Pulmonary artery endothelial cell (primary cell): ENCODE results near the gene NCOA6. TPM values are rescaled to one million over a fixed set of nuclear protein-coding genes. Genes with fewer than 3 reads are reported as not detected.
"Not testable (repeated sequence)": the region's sequence is repeated elsewhere in the genome, so short reads cannot be mapped to it uniquely, and the experiment has no call there.

Experiments used
- DNase-seq: peaks from one replicate; pipeline ENCODE4 v3.0.0-alpha.2; 2011; ENCODE audit warnings: low read depth, low spot score
- total RNA-seq: library from RNA; depleted of rRNA; stranded (reverse); fragments of >200 nt; gene quantifications from 2 replicates; pipeline ENCODE4 v1.2.3, GENCODE V29; 2014

The NCOA6 gene
- total RNA-seq, 1 donor from 2014 or later = 5.3 TPM

- no peak for DNase-seq
These were observed 50.6 kb downstream of the NCOA6 start for GRCh38 chr20:34774886-34775285.

GRCh38 chr20:34774449-34774848 lies 51.0 kb downstream of the NCOA6 start:
- DNase-seq = no peak

- no peak for DNase-seq
These were observed 51.7 kb downstream of the NCOA6 start for GRCh38 chr20:34773726-34774125.

- no peak for DNase-seq
These were observed 53.0 kb downstream of the NCOA6 start for GRCh38 chr20:34772437-34772836.

- DNase-seq = no peak
These were observed 53.8 kb downstream of the NCOA6 start for GRCh38 chr20:34771680-34772081.

- no peak for DNase-seq
These were observed 57.4 kb downstream of the NCOA6 start for GRCh38 chr20:34768096-34768495.

GRCh38 chr20:34762031-34762555 lies 63.4 kb downstream of the NCOA6 start:
- no peak for DNase-seq

GRCh38 chr20:34755367-34755766 lies 70.1 kb downstream of the NCOA6 start:
- DNase-seq = no peak

GRCh38 chr20:34754611-34755010 lies 70.8 kb downstream of the NCOA6 start:
- no peak for DNase-seq

- DNase-seq = no peak
These were observed 71.6 kb downstream of the NCOA6 start for GRCh38 chr20:34753706-34754461.

GRCh38 chr20:34751453-34751852 lies 74.0 kb downstream of the NCOA6 start:
- no peak for DNase-seq

- DNase-seq = no peak
These were observed 75.0 kb downstream of the NCOA6 start for GRCh38 chr20:34750484-34750883.

- DNase-seq = no peak
These were observed 76.7 kb downstream of the NCOA6 start for GRCh38 chr20:34748709-34749108.

GRCh38 chr20:34747479-34747878 lies 78.0 kb downstream of the NCOA6 start:
- no peak for DNase-seq

GRCh38 chr20:34746674-34747073 lies 78.8 kb downstream of the NCOA6 start:
- no peak for DNase-seq

GRCh38 chr20:34744847-34745246 lies 80.6 kb downstream of the NCOA6 start:
- DNase-seq = no peak

GRCh38 chr20:34744340-34744739 lies 81.1 kb downstream of the NCOA6 start:
- DNase-seq = no peak

- no peak for DNase-seq
These were observed 82.4 kb downstream of the NCOA6 start for GRCh38 chr20:34743039-34743438.

- DNase-seq = no peak
These were observed 89.2 kb downstream of the NCOA6 start for GRCh38 chr20:34736106-34736735.

- no peak for DNase-seq
These were observed 92.9 kb downstream of the NCOA6 start for GRCh38 chr20:34732523-34732922.

- no peak for DNase-seq
These were observed 96.0 kb downstream of the NCOA6 start for GRCh38 chr20:34729416-34729815.

- DNase-seq = no peak
These were observed 101.3 kb downstream of the NCOA6 start for GRCh38 chr20:34724172-34724571.

GRCh38 chr20:34722560-34722959 lies 102.9 kb downstream of the NCOA6 start:
- not testable (repeated sequence) for DNase-seq
